ENCODE measurements around the gene BEND7.
"Not testable (repeated sequence)": the region's sequence is repeated elsewhere in the genome, so short reads cannot be mapped to it uniquely, and the experiment has no call there.

Gene BEND7

GRCh38 chr10:13445656-13446400 lies 83.0 kb downstream of the BEND7 start:
- no peak for DNase-seq (ENCODE audit: low read depth)
- TF ChIP-seq CTCF (conservative IDR thresholded peaks at IDR 0.05; ENCODE audit: low read depth, low read length), result no peak
- H3K4me3 ChIP-seq (ENCODE audit: low read depth, low read length), result no peak overlapping the region

GRCh38 chr10:13441476-13441875 lies 87.3 kb downstream of the BEND7 start:
- no peak for DNase-seq (ENCODE audit: low read depth)
- TF ChIP-seq CTCF (conservative IDR thresholded peaks at IDR 0.05; ENCODE audit: low read depth, low read length), result no peak
- no peak overlapping the region for H3K4me3 ChIP-seq (ENCODE audit: low read depth, low read length)

GRCh38 chr10:13440185-13441061 lies 88.4 kb downstream of the BEND7 start:
- H3K4me3 ChIP-seq (ENCODE audit: low read depth, low read length), result no peak overlapping the region
- peak; percentile 81 for TF ChIP-seq CTCF (conservative IDR thresholded peaks at IDR 0.05; ENCODE audit: low read depth, low read length)
- DNase-seq (ENCODE audit: low read depth), result peak; percentile 37

GRCh38 chr10:13439313-13440184 lies 89.3 kb downstream of the BEND7 start:
- no peak overlapping the region for H3K4me3 ChIP-seq (ENCODE audit: low read depth, low read length)

GRCh38 chr10:13437026-13437555 lies 91.7 kb downstream of the BEND7 start:
- no peak overlapping the region for H3K4me3 ChIP-seq (ENCODE audit: low read depth, low read length)
- TF ChIP-seq CTCF (conservative IDR thresholded peaks at IDR 0.05; ENCODE audit: low read depth, low read length), result no peak
- DNase-seq (ENCODE audit: low read depth), result no peak

More at GRCh38 chr10:13439313-13440184, 89.3 kb downstream of the BEND7 start:
- no peak for DNase-seq (ENCODE audit: low read depth)
- no peak for TF ChIP-seq CTCF (conservative IDR thresholded peaks at IDR 0.05; ENCODE audit: low read depth, low read length)

GRCh38 chr10:13427943-13428342 lies 100.9 kb downstream of the BEND7 start:
- H3K4me3 ChIP-seq (ENCODE audit: low read depth, low read length); DNase-seq (ENCODE audit: low read depth): not testable (repeated sequence)
